Smooth muscle cell (in vitro differentiated cells): ENCODE data around the gene HSF2BP. TPM values are rescaled to one million over a fixed set of nuclear protein-coding genes. Genes with fewer than 3 reads are reported as not detected.

Experiments used
- DNase-seq: peaks from one replicate; lab custom pipeline; 2025; ENCODE audit not compliant: unreplicated experiment; lab: John Stamatoyannopoulos, UW
- H2AFZ ChIP-seq: fragments of 200-600 bp; sonication (generic); 2 replicates; pipeline ENCODE4 v1.6.0; 2016; ENCODE audit warnings: antibody characterized with exemption, low read depth, mild to moderate bottlenecking
- H3F3A ChIP-seq: fragments of 200-600 bp; sonication (generic); 2 replicates; pipeline ENCODE4 v1.6.0; 2017; ENCODE audit warnings: antibody characterized with exemption, low read depth
- H3K27ac ChIP-seq: fragments of 200-600 bp; sonication (generic); 2 replicates; pipeline ENCODE4 v1.5.1; 2016; ENCODE audit warnings: low read depth, mild to moderate bottlenecking
- H3K27me3 ChIP-seq: fragments of 200-600 bp; sonication (generic); 2 replicates; pipeline ENCODE4 v1.6.1; 2016; ENCODE audit warnings: low read depth, mild to moderate bottlenecking
- H3K36me3 ChIP-seq: fragments of 200-600 bp; sonication (generic); 2 replicates; pipeline ENCODE4 v1.5.1; 2016; ENCODE audit warnings: low read depth
- H3K4me1 ChIP-seq: fragments of 200-600 bp; sonication (generic); 2 replicates; pipeline ENCODE4 v1.5.1; 2016; ENCODE audit warnings: low read depth
- H3K4me2 ChIP-seq: fragments of 200-600 bp; sonication (generic); 2 replicates; pipeline ENCODE4 v1.6.0; 2016; ENCODE audit warnings: mild to moderate bottlenecking
- H3K4me3 ChIP-seq: fragments of 200-600 bp; sonication (generic); 2 replicates; pipeline ENCODE4 v1.5.1; 2016; ENCODE audit warnings: mild to moderate bottlenecking
- H3K79me2 ChIP-seq: fragments of 200-600 bp; sonication (generic); 2 replicates; pipeline ENCODE4 v1.6.0; 2016; ENCODE audit warnings: low read depth, mild to moderate bottlenecking
- H3K9ac ChIP-seq: fragments of 200-600 bp; sonication (generic); 2 replicates; pipeline ENCODE4 v1.6.0; 2016; ENCODE audit warnings: low read depth
- H3K9me3 ChIP-seq: fragments of 200-600 bp; sonication (generic); replicated peaks from 2 replicates; pipeline ENCODE4 v1.5.1; 2016; ENCODE audit warnings: low read depth
- H4K20me1 ChIP-seq: fragments of 200-600 bp; sonication (generic); 2 replicates; pipeline ENCODE4 v1.6.0; 2016; ENCODE audit warnings: low read depth
- WGBS: methylation state at CpG from one replicate; pipeline ENCODE4 v1.1.7; 2016; ENCODE audit warnings: low lambda C conversion rate; 5-methylcytosine and 5-hydroxymethylcytosine counted together
- polyA plus RNA-seq: library from polyadenylated mRNA; unstranded; fragments of >200 nt; fragmentation: Nextera tagmentation; extraction: Ambion mirVana; gene quantifications from 2 replicates; pipeline ENCODE4 v1.2.1, GENCODE V29; 2016
- total RNA-seq: library from RNA; depleted of rRNA; stranded (reverse); fragments of >200 nt; gene quantifications from 2 replicates; pipeline ENCODE4 v1.2.3, GENCODE V29; 2014
- TF ChIP-seq, protein P1 (sequence below): fragments of 200-600 bp; sonication (generic); IDR thresholded peaks from 2 replicates; pipeline ENCODE4 v1.5.1; 2017; ENCODE audit warnings: borderline replicate concordance, mild to moderate bottlenecking, antibody characterized with exemption; ENCODE audit not compliant: insufficient read depth, poor library complexity, severe bottlenecking

The HSF2BP gene
- total and polyA plus RNA-seq, 2 experiments from 2014 or later, result 0.97 to 1.9 TPM

DNA sequence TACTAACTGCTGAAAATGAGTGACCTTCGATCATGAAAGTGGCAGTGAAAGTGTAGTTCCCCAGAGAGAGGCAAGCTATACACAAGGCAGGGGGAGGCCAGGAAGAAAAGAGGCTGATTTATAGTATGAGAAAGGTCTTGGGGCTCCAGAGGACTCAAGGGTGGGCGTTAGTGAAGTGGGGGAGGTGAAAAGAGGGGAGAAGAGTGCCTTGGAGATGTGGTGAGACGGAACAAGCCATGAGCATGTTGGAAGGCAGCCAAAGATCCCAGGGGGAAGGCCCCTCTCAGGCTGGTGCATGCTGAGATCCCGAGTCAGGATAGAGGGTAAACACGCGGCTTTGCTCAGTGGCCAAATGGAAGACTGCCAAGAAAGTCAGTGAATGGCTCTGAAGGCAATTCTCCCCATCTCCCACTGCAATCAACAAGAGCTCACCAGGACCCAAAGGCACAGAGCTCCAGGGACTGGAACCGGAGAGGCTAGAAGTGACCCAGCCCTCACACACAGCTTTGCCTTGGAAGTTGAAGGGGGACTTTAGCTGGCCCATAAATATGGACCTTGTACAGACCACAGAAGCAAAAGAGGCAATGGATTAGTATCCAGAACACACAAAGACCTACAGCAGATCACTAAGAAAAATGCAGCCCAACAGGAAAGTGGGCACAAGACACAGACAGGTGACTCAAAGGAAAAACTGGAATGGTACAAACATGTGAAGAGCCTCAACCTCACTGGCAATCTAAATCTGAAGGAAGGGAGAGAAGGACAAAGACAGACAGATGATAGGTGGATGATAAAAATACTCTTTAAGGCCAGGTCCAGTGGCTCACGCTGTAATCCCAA, 49.6 kb downstream of the HSF2BP start:
- Histone ChIP-seq H4K20me1 (no peaks in the 10 kb centered on the region), H3K36me3 (no peaks in the 10 kb centered on the region), H3K4me3 (no peak overlapping the region), H3K4me1 (peaks cover 12% of the 10 kb centered on the region), H3K27me3 (no peaks in the 10 kb centered on the region), H3F3A (peaks cover 39% of the 10 kb centered on the region), H3K4me2 (peak overlapping the region; percentile 62), H3K79me2 (no peaks in the 10 kb centered on the region), H3K9me3 (no peaks in the 10 kb centered on the region), H3K9ac (no peak overlapping the region), H2AFZ (peak overlapping the region; percentile 4), H3K27ac (peak overlapping the region; percentile 78)
- peak; percentile 19 for DNase-seq
- TF ChIP-seq, protein P1, sequence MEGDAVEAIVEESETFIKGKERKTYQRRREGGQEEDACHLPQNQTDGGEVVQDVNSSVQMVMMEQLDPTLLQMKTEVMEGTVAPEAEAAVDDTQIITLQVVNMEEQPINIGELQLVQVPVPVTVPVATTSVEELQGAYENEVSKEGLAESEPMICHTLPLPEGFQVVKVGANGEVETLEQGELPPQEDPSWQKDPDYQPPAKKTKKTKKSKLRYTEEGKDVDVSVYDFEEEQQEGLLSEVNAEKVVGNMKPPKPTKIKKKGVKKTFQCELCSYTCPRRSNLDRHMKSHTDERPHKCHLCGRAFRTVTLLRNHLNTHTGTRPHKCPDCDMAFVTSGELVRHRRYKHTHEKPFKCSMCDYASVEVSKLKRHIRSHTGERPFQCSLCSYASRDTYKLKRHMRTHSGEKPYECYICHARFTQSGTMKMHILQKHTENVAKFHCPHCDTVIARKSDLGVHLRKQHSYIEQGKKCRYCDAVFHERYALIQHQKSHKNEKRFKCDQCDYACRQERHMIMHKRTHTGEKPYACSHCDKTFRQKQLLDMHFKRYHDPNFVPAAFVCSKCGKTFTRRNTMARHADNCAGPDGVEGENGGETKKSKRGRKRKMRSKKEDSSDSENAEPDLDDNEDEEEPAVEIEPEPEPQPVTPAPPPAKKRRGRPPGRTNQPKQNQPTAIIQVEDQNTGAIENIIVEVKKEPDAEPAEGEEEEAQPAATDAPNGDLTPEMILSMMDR, result no peak
- WGBS, result 32% methylated on average over 8 of the region's 8 CpGs

DNA sequence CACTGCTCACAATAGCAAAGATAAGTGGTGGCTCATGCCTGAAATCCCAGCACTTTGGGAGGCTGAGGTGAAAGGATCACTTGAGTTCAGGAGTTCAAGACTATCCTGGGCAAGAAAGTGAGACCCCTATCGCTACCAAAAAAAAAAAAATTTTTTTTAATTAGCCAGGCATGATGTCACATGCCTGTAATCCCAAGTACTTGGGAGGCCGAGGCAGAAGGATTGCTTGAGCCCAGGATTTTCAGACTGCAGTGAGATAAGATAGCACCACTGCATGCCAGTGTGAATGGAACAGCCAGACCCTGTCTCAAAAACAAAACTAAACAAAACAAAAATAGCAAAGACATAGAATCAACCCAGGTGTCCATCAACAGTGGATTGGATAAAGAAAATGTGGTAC, 50.6 kb downstream of the HSF2BP start:
- Histone ChIP-seq H3K27ac (peak overlapping the region; percentile 78), H2AFZ (no peak overlapping the region), H3K27me3 (no peaks in the 10 kb centered on the region), H3K4me1 (peaks cover 12% of the 10 kb centered on the region), H3K9ac (no peak overlapping the region), H3K9me3 (no peaks in the 10 kb centered on the region), H3F3A (peaks cover 34% of the 10 kb centered on the region), H3K4me2 (peak overlapping the region; percentile 62), H3K4me3 (no peak overlapping the region), H3K79me2 (no peaks in the 10 kb centered on the region), H3K36me3 (no peaks in the 10 kb centered on the region), H4K20me1 (no peaks in the 10 kb centered on the region)
- no peak for DNase-seq
- TF ChIP-seq, protein P1, result no peak
- 30% methylated on average over 2 of the region's 2 CpGs for WGBS

DNA sequence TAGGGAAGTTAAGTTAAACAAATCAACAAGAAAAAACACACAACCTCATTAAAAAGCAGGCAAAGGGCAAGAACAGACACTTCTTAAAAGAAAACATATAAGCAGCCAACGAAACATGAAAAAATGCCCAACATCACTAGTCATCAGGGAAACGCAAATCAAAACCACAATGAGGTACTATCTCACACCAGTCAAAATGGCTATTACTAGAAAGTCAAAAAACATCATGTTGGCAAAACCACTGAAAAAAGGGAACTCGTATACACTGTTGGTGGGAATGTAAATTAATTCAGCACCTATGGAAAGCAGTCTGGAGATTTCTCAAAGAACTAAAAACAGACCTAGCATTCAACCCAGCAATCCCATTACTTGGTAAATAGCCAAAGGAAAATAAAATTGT, 51.1 kb downstream of the HSF2BP start:
- no peak for DNase-seq
- Histone ChIP-seq H3K4me1 (peaks cover 12% of the 10 kb centered on the region), H3K4me3 (no peak overlapping the region), H3K9me3 (no peaks in the 10 kb centered on the region), H3K4me2 (peak overlapping the region; percentile 20), H3K79me2 (no peaks in the 10 kb centered on the region), H2AFZ (no peak overlapping the region), H4K20me1 (no peaks in the 10 kb centered on the region), H3K27ac (peak overlapping the region; percentile 78), H3K9ac (no peak overlapping the region), H3K36me3 (no peaks in the 10 kb centered on the region), H3K27me3 (no peaks in the 10 kb centered on the region), H3F3A (peaks cover 34% of the 10 kb centered on the region)
- TF ChIP-seq, protein P1, result no peak
- 10% methylated on average over 3 of the region's 3 CpGs for WGBS
